ENCODE data around the gene OGFOD3.

The OGFOD3 gene

GRCh38 chr17:82446124-82446523 lies 27.7 kb upstream of the OGFOD3 start:
- no peak for DNase-seq (ENCODE audit: low spot score)

DNA sequence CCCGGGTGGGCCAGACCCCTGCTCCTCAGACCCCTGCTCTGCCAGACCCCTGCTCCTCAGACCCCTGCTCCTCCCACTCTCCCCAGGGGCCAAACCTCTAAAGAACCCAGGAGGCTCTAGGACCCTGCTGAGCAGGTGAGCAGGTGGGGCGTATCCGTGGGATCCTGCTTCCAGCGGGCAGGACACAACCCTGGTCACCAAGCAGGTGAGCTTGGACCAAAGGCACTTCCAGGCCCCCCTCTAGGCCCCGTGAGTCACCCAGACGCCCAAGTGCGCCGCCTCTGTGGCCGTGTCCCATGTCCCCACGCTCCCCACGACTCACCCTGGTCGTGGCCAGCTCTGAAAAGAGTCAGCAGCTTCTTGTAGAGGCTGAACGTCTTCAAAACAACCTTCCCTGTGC lies 27.2 kb upstream of the OGFOD3 start:
- no peak for DNase-seq (ENCODE audit: low spot score)

DNA sequence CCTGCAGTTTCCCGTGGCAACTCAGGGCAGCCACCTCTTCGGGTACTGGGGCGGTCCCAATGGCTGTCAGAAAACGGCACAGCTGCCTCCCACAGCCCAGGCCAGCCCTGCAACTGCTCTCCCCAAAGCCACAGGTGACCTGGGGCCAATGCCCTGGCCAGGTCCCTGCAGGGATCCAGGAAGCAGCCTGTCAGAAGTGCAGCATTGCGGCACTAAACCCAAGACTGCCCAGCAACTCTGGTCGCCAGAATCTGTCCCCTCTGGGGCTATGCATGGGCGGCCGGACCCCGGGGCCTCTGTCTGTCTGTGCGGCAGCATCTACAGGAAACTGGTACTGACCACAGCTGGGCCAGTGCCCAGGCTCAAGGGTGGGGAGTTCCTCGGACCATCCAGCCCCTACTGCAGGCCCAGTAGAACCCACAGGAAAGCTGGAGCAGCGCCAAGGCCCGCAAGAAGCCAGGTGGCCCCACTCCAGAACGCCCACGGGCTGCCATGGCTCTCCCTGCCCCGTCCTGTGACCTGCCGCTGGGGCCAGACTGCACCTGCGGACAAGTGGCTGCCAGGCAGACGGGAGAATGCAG lies 26.6 kb upstream of the OGFOD3 start:
- no peak for DNase-seq (ENCODE audit: low spot score)

DNA sequence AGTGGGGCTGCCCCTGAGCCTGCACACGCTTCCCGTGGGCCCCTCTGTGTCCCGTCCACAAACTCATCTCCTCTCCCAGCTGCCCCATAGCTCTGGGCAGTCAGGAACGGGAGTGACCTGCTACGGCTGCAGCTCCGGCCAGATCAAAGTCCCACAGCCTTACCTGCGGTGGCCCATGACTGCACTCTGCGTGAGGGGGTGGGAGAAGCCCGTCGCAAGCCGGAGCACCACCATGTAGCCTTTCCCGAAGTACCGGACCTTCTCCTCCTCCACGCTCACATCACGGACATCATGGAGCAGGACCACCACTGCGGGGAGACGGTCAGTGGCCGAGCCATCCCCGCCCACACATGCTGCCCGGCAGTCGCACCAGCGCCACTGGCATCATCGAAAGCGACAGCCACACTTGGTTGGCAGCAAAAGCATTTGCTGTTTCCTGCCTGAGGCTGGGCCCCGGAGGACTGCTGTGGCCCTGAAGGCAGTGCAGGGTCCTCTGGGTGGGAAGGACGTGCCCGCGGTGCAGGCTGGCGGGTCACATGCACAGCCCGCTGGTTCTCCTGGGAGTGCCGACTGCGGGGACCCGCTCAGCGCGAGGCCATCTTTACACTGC lies 26.0 kb upstream of the OGFOD3 start:
- no peak for DNase-seq (ENCODE audit: low spot score)

DNA sequence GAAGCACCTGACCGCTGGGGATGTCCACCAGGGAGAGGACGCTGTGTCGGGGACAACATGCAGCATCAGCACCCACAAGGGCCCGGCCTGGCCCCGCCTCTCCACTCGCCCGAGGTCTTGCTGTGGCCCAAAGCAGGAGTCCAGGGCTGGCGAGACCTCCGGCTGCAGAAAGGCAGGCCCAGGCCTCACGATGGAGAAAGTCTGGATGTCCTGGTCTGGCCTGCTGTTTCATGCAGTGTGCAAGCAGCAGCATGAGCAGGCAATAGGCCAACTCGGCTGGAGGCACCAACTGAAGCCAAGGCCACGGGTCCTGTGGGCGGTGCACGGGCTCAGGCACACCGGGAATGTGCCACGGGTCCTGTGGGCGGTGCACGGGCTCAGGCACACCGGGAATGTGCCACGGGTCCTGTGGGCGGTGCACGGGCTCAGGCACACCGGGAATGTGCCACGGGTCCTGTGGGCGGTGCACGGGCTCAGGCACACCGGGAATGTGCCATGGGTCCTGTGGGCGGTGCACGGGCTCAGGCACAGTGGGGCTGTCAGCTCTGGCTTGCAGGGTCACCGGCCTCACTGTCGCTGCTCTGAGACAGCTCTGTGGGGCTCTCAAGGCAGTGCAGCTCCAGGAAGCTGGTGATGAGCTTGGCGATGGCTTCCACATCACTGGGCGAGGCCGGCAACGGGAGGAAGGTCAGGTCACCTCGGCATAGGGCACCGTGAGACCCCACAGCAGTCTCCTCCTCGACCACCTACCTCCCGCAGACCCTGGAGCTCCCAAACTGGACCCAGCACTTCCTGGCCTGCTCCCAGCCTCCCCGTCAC lies 25.3 kb upstream of the OGFOD3 start:
- DNase-seq (ENCODE audit: low spot score) = no peak

DNA sequence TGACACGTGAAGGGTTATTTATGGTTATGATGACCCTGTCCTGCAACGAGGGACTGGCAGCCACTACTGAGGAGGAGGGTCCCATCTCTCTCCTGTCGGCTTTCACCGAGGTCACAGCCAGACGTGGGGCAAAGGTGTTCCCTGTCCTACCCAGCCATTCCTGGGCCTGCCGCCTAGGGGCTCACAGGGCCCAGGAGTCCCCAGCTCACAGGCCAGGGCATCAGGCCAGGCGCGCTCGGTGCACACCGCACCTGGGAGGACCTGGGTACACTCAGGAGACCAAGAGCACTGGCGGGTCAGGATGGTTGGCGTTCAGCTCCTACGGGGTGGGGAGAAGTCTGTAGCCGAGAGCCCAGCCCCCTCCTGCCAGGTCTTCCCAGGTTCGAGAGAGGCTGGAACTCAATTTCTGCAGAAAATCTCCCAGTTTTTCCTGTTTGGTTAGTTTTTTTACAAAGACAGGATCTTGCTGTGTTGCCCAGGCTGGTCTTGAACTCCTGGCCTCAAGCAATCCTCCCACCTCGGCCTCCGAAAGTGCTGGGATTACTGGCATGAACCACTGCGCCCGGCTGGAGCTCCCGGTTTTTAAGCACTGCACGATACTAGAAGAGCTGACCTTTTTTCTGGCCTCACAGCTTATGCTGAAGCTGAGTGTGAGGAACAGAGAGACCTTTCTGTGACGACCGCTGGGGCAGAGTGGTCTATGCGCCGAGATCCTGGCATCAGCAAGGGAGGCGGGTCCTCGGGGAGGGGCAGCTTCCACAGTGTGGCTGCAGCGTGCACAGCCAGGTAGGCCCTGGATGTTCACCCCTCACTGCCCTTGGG lies 24.5 kb upstream of the OGFOD3 start:
- no peak for DNase-seq (ENCODE audit: low spot score)

- DNase-seq (ENCODE audit: low spot score) = no peak
Measured at GRCh38 chr17:82441691-82442487, 23.5 kb upstream of the OGFOD3 start.

- DNase-seq (ENCODE audit: low spot score) = no peak
Measured at GRCh38 chr17:82440991-82441627, 22.7 kb upstream of the OGFOD3 start.

GRCh38 chr17:82440469-82440981 lies 22.1 kb upstream of the OGFOD3 start:
- DNase-seq (ENCODE audit: low spot score) = peak; percentile 53

DNA sequence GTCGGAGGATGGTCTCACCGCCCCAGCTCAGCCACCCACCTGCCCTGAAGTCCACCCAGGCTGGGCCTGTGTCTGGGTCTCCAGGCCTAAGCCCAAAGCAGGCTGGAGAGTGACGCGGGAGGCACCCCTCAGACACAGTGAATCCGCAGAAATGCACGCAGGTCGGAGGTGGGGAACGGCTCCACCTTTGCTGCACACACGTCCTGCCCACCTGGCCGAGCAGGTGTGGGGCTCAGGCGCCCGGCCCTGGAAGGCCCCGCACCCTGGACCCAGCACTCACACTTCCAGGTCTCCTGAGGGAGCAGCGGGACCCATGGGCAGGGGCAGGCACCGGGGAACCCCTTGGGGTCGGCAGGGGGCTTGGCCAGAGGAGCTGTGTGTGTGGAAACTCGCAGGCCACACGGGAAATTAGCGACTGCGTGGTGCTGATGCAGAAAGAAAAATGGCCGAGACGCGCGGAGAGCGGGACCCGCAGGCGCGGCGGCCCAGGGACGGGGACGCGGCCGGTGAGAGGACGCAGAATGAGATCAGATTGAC lies 21.5 kb upstream of the OGFOD3 start:
- DNase-seq (ENCODE audit: low spot score) = no peak

DNA sequence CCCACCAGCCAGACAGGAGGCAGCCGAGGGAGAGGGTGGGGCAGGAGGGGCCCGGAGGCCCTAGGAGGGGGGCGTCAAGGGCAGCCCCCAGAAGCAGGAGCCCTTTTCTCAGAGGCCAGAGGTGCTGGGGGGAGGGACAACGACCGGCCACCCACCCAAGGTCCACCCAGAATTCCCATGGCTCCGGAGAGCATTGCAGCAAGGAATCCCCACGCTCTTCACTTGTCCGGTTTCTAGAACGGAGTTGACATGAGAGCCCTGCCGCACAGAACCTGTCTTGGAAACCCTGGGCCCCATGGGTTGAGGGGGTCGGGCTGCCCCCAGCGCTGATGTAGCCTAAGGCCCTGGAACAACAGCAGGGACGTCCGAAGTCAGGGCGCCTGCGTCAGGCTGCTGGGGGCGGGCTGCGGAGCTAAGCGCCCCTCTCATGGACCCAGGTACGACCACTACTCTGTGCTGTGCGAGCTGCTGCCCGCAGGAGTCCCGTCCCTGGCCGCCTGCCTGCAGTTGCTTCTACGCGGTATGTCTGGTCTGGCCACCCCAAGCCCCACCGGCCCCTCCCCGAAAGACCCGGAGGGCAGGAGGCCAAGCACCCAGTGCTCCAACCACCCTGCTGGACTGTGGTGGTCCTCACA lies 20.9 kb upstream of the OGFOD3 start:
- no peak for DNase-seq (ENCODE audit: low spot score)

- no peak for DNase-seq (ENCODE audit: low spot score)
Measured at GRCh38 chr17:82438401-82439193, 20.2 kb upstream of the OGFOD3 start.

- DNase-seq (ENCODE audit: low spot score) = no peak
Measured at GRCh38 chr17:82437325-82437668, 18.9 kb upstream of the OGFOD3 start.

GRCh38 chr17:82436601-82437324 lies 18.4 kb upstream of the OGFOD3 start:
- no peak for DNase-seq (ENCODE audit: low spot score)

- no peak for DNase-seq (ENCODE audit: low spot score)
Measured at GRCh38 chr17:82435601-82436583, 17.5 kb upstream of the OGFOD3 start.

- DNase-seq (ENCODE audit: low spot score) = no peak
Measured at GRCh38 chr17:82435103-82435502, 16.7 kb upstream of the OGFOD3 start.

DNA sequence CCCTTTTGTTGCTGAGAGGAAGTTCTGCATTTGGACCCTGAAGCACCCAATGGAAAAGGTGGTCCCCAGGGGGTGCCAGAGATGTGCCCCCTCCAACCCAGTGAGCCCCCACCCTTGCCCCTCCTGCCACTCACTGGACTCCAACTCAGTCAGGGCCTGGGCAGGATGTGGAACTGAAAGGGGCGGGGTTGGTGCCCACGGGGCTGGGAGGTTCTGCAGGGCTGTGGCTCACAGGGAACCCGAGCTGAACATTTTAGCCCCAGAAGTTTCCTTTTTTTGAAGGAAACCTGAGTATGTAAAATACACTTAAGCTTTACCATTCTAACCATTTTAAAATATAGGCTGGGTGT lies 15.8 kb upstream of the OGFOD3 start:
- DNase-seq (ENCODE audit: low spot score) = no peak
